HG03025 (cell line): ENCODE data around the gene MAP3K10.

ENCODE experiments used
- ATAC-seq: cut with Tn5 transposase; IDR thresholded peaks from one replicate; pipeline ENCODE4 v1.9.1; 2021; ENCODE audit warnings: mild to moderate bottlenecking, moderate library complexity; ENCODE audit not compliant: unreplicated experiment, low FRiP score

The MAP3K10 gene

GRCh38 chr19:40245506-40246128 is 54.4 kb downstream of the MAP3K10 start:
- ATAC-seq: no peak

- no peak for ATAC-seq
These were observed 55.3 kb downstream of the MAP3K10 start for GRCh38 chr19:40246292-40247073.

GRCh38 chr19:40247178-40247577 is 56.0 kb downstream of the MAP3K10 start:
- no peak for ATAC-seq

GRCh38 chr19:40247735-40248262 is 56.6 kb downstream of the MAP3K10 start:
- no peak for ATAC-seq

GRCh38 chr19:40249201-40249600 is 58.0 kb downstream of the MAP3K10 start:
- no peak for ATAC-seq

GRCh38 chr19:40249781-40250180 is 58.6 kb downstream of the MAP3K10 start:
- ATAC-seq: no peak

GRCh38 chr19:40251244-40251643 is 60.0 kb downstream of the MAP3K10 start:
- ATAC-seq: no peak

- no peak for ATAC-seq
These were observed 60.8 kb downstream of the MAP3K10 start for GRCh38 chr19:40251991-40252390.

GRCh38 chr19:40252395-40252794 is 61.2 kb downstream of the MAP3K10 start:
- no peak for ATAC-seq

GRCh38 chr19:40253611-40254092 is 62.4 kb downstream of the MAP3K10 start:
- no peak for ATAC-seq

GRCh38 chr19:40254714-40255418 is 63.6 kb downstream of the MAP3K10 start:
- no peak for ATAC-seq

GRCh38 chr19:40255619-40256166 is 64.5 kb downstream of the MAP3K10 start:
- no peak for ATAC-seq

- no peak for ATAC-seq
These were observed 65.3 kb downstream of the MAP3K10 start for GRCh38 chr19:40256512-40256911.

GRCh38 chr19:40257096-40257517 is 65.9 kb downstream of the MAP3K10 start:
- no peak for ATAC-seq

- ATAC-seq: no peak
These were observed 70.4 kb downstream of the MAP3K10 start for GRCh38 chr19:40261631-40262030.

GRCh38 chr19:40262422-40262821 is 71.2 kb downstream of the MAP3K10 start:
- no peak for ATAC-seq

GRCh38 chr19:40263440-40264313 is 72.5 kb downstream of the MAP3K10 start:
- ATAC-seq: no peak

GRCh38 chr19:40264314-40265054 is 73.3 kb downstream of the MAP3K10 start:
- ATAC-seq: no peak
